Tibial artery (tissue), 4 donors: ENCODE measurements around the gene CNST.
A peak's percentile ranks its signal among the peaks of the same experiment; 100 is the strongest.
"Not testable (repeated sequence)": the region's sequence is repeated elsewhere in the genome, so short reads cannot be mapped to it uniquely, and the experiment has no call there.

Experiments
- DNase-seq, 2 donors: peaks; one replicate each; pipeline ENCODE4 v3.0.0-alpha.2; 2019
- H3K27ac ChIP-seq, 2 donors: fragments of 200-600 bp; sonication (generic) in 1 of 2; 1 replicate in 1 of 2; 2 replicates in 1 of 2; pipeline ENCODE4 v1.5.1; 2018 to 2019; ENCODE audit warnings: mild to moderate bottlenecking in 1 of 2
- H3K27me3 ChIP-seq, 2 donors: fragments of 200-600 bp; sonication (generic) in 1 of 2; one replicate each; pipeline versions ENCODE4 v1.5.1 to v1.6.0; 2016 to 2019
- H3K36me3 ChIP-seq, 3 donors: fragments of 200-600 bp; sonication (generic) in 2 of 3; one replicate each; pipeline ENCODE4 v1.5.1; 2016 to 2019; ENCODE audit warnings: mild to moderate bottlenecking in 2 of 3
- H3K4me1 ChIP-seq, 4 donors: fragments of 200-600 bp; sonication (generic) in 2 of 4; 1 replicate in 3 of 4; 2 replicates in 1 of 4; pipeline ENCODE4 v1.5.1; 2016 to 2019
- H3K4me3 ChIP-seq, 2 donors: fragments of 200-600 bp; sonication (generic) in 1 of 2; 1 replicate in 1 of 2; 2 replicates in 1 of 2; pipeline ENCODE4 v1.5.1; 2018 to 2019; ENCODE audit warnings: mild to moderate bottlenecking in 2 of 2
- H3K9me3 ChIP-seq, 3 donors: fragments of 200-600 bp; sonication (generic) in 1 of 3; one replicate each; pipeline ENCODE4 v1.5.1; 2016 to 2019
- CTCF ChIP-seq, 2 experiments: fragments of 200-600 bp in 1 of 2; fragments of 450-650 bp in 1 of 2; IDR thresholded peaks; one replicate each; pipeline ENCODE4 v1.5.1; 2017 to 2019; ENCODE audit warnings: antibody characterized with exemption in 2 of 2, mild to moderate bottlenecking in 1 of 2, moderate library complexity in 1 of 2
- intact Hi-C: fragments of 100-400 bp; cut with DNase I; formaldehyde crosslinking; loops from one replicate; pipeline ENCODE4 v1.15.0; 2023; ENCODE audit warnings: low total_unique reads

Gene CNST

GRCh38 chr1:246558041-246558440 is 8.2 kb upstream of the CNST start:
- TF ChIP-seq CTCF (IDR thresholded peaks at IDR 0.05): no peak
- no peak for DNase-seq
- Histone ChIP-seq H3K9me3 (no peaks in the 10 kb centered on the region), H3K36me3 (peaks cover 43 to 85% (median 48%) of the 10 kb centered on the region in 3 donors), H3K27ac (no peak overlapping the region), H3K27me3 (no peaks in the 10 kb centered on the region), H3K4me3 (no peak overlapping the region), H3K4me1 (no peaks in the 10 kb centered on the region)
- intact Hi-C loops: no loop called here

GRCh38 chr1:246559310-246559709 is 6.9 kb upstream of the CNST start:
- Histone ChIP-seq H3K4me1 (peaks cover 0 to 5% (median under 1%) of the 10 kb centered on the region in 4 donors), H3K27ac (no peak overlapping the region), H3K36me3 (peaks cover 36 to 79% (median 48%) of the 10 kb centered on the region in 3 donors), H3K27me3 (no peaks in the 10 kb centered on the region), H3K9me3 (no peaks in the 10 kb centered on the region), H3K4me3 (no peak overlapping the region)
- TF ChIP-seq CTCF (IDR thresholded peaks at IDR 0.05): no peak
- DNase-seq: no peak
- intact Hi-C loops: no loop called here

- H3K4me3 ChIP-seq, H3K27me3 ChIP-seq, H3K27ac ChIP-seq, H3K9me3 ChIP-seq, DNase-seq: not testable (repeated sequence)
- peaks cover 0 to 16% (median 10%) of the 10 kb centered on the region in 4 donors for H3K4me1 ChIP-seq
- peaks cover 27 to 63% (median 36%) of the 10 kb centered on the region in 3 donors for H3K36me3 ChIP-seq
- intact Hi-C loops: loop anchor here (10.0 kb wide), 1 partner anchor 56 kb away; the partner anchor contains the start of gene SMYD3
Observed at GRCh38 chr1:246560833-246561232, 5.4 kb upstream of the CNST start.

GRCh38 chr1:246564839-246565750 is 1.2 kb upstream of the CNST start:
- Histone ChIP-seq H3K27me3 (no peaks in the 10 kb centered on the region), H3K4me3 (peak overlapping the region; percentile 91 to 94), H3K4me1 (peaks cover 0 to 39% (median 29%) of the 10 kb centered on the region in 4 donors), H3K36me3 (peaks cover 4 to 24% (median 5%) of the 10 kb centered on the region in 3 donors), H3K27ac (peak overlapping the region; percentile 94 to 96), H3K9me3 (no peaks in the 10 kb centered on the region)
- TF ChIP-seq CTCF (IDR thresholded peaks at IDR 0.05): no peak
- intact Hi-C loops: loop anchor here (5.0 to 10.0 kb wide), 2 partner anchors 60 to 72 kb away; partner anchors contain the start of gene SMYD3
- DNase-seq: no peak

GRCh38 chr1:246565751-246566127 is 517 bp upstream of the CNST start:
- no peak for TF ChIP-seq CTCF (IDR thresholded peaks at IDR 0.05)
- H3K4me3 ChIP-seq: peak overlapping the region; percentile 91 to 94
- H3K27me3 ChIP-seq: no peaks in the 10 kb centered on the region
- no peaks in the 10 kb centered on the region for H3K9me3 ChIP-seq
- intact Hi-C loops: loop anchor here (2.0 to 10.0 kb wide), 3 partner anchors 61 to 133 kb away; partner anchors contain the start of gene SMYD3
- no peak for DNase-seq
- peaks cover 0 to 45% (median 31%) of the 10 kb centered on the region in 4 donors for H3K4me1 ChIP-seq
- peaks cover 0 to 17% (median 0%) of the 10 kb centered on the region in 3 donors for H3K36me3 ChIP-seq
- H3K27ac ChIP-seq: peak overlapping the region; percentile 94 to 96
